K562 (cell line): Measurements from ENCODE around the gene FAM83E. TPM values are rescaled to one million over a fixed set of nuclear protein-coding genes. Genes with fewer than 3 reads are reported as not detected.
A peak's percentile ranks its signal among the peaks of the same experiment; 100 is the strongest.

ENCODE experiments used
- BHLHE40 ChIP-seq: IDR thresholded peaks from 2 replicates; pipeline ENCODE4 v1.6.1; 2011; ENCODE audit warnings: low read length, improper control_type of control experiment
- CBFA2T2 ChIP-seq: fragments of 450-650 bp; conservative IDR thresholded peaks from 2 replicates; pipeline ENCODE4 v1.6.1; 2017; ENCODE audit warnings: mild to moderate bottlenecking
- CBX8 ChIP-seq: fragments of 200-600 bp; sonication (generic); IDR thresholded peaks from 2 replicates; pipeline ENCODE4 v1.6.1; 2012; ENCODE audit warnings: borderline replicate concordance, mixed run types, low read depth, mild to moderate bottlenecking, moderate library complexity, mixed read lengths, low read length, control low read depth, inconsistent platforms; ENCODE audit not compliant: poor library complexity, severe bottlenecking; ENCODE audit errors: extremely low read depth
- CCNT2 ChIP-seq: IDR thresholded peaks from 2 replicates; pipeline ENCODE4 v1.6.1; 2011; ENCODE audit warnings: borderline replicate concordance, low read depth, mild to moderate bottlenecking, moderate library complexity, mixed read lengths, low read length; ENCODE audit not compliant: insufficient read length; ENCODE audit errors: extremely low read depth
- GTF3C2 ChIP-seq: IDR thresholded peaks from 3 replicates; pipeline ENCODE4 v1.6.1; 2011; ENCODE audit warnings: borderline replicate concordance, mild to moderate bottlenecking, moderate library complexity; ENCODE audit not compliant: insufficient read length; ENCODE audit errors: extremely low read depth
- HDAC2 ChIP-seq: fragments of 450-650 bp; IDR thresholded peaks from 2 replicates; pipeline ENCODE4 v1.6.1; 2016; ENCODE audit warnings: mild to moderate bottlenecking
- HMBOX1 ChIP-seq: sonication (generic); IDR thresholded peaks from 2 replicates; pipeline ENCODE4 v1.6.1; 2016
- KDM4B ChIP-seq, 2 experiments: fragments of 450-650 bp in 1 of 2; sonication (generic) in 1 of 2; IDR thresholded peaks; 2 replicates each; pipeline ENCODE4 v1.6.1; 2016 to 2017; ENCODE audit warnings: borderline replicate concordance in 2 of 2, antibody characterized with exemption in 1 of 2, low read depth in 1 of 2, mild to moderate bottlenecking in 1 of 2
- MXI1 ChIP-seq: IDR thresholded peaks from 2 replicates; pipeline ENCODE4 v1.6.1; 2011; ENCODE audit warnings: low read depth, mild to moderate bottlenecking, improper control_type of control experiment, low read length
- POLR2AphosphoS5 ChIP-seq: IDR thresholded peaks from 2 replicates; pipeline ENCODE4 v1.6.1; 2011; ENCODE audit warnings: mild to moderate bottlenecking, low read depth, low read length, moderate library complexity; ENCODE audit not compliant: control insufficient read depth, insufficient read depth
- POLR2B ChIP-seq: fragments of 450-650 bp; IDR thresholded peaks from 2 replicates; pipeline ENCODE4 v1.6.1; 2018; ENCODE audit warnings: low read depth; ENCODE audit not compliant: partially characterized antibody
- RBM17 ChIP-seq: fragments of 200-400 bp; formaldehyde crosslinking; IDR thresholded peaks from 2 replicates; pipeline ENCODE4 v1.6.1; 2017; ENCODE audit warnings: low read depth, mild to moderate bottlenecking, low read length, borderline replicate concordance
- TAF9B ChIP-seq: fragments of 450-650 bp; IDR thresholded peaks from 2 replicates; pipeline ENCODE4 v1.6.1; 2018; ENCODE audit warnings: mild to moderate bottlenecking; ENCODE audit not compliant: partially characterized antibody
- TBP ChIP-seq: optimal IDR thresholded peaks from 2 replicates; pipeline ENCODE3; 2011; ENCODE audit warnings: low read depth, low read length, improper control_type of control experiment
- TGIF2 ChIP-seq: sonication (generic); formaldehyde crosslinking; IDR thresholded peaks from 2 replicates; pipeline ENCODE4 v1.8.1; 2022; ENCODE audit warnings: mild to moderate bottlenecking, missing genetic modification reagents, moderate library complexity
- ZNF589 ChIP-seq: fragments of 200-800 bp; sonication (Bioruptor generic); IDR thresholded peaks from 2 replicates; pipeline ENCODE4 v1.6.1; 2016; ENCODE audit warnings: low read depth, missing genetic modification characterization, missing compliant biosample characterization
- ZNF76 ChIP-seq: fragments of 250-450 bp; sonication (Bioruptor Pico); IDR thresholded peaks from 2 replicates; pipeline ENCODE4 v1.4.0; 2020; ENCODE audit warnings: mild to moderate bottlenecking, moderate library complexity, borderline replicate concordance
- ZNF77 ChIP-seq: fragments of 250-450 bp; sonication (Bioruptor Pico); IDR thresholded peaks from 2 replicates; pipeline ENCODE4 v1.5.0; 2020
- polyA plus RNA-seq, 8 experiments: library from polyadenylated mRNA; depleted of rRNA in 4 of 8; stranded (reverse) in 5 of 8; unstranded in 3 of 8; fragments of >200 nt; fragmentation: Nextera tagmentation in 2 of 8; fragmentation: Illumina TruSeq in 1 of 8; extraction: Ambion mirVana in 2 of 8; extraction: Trizol in 1 of 8; gene quantifications; 2 replicates each; pipeline versions ENCODE4 v1.2.1 to v1.2.3, GENCODE V29; 2011 to 2014; ENCODE audit warnings: inconsistent platforms in 1 of 8, missing spikeins in 1 of 8
- total RNA-seq, 7 experiments: library from RNA; depleted of rRNA in 6 of 7; stranded (reverse); fragments of >200 nt in 6 of 7; fragmentation: Illumina TruSeq in 2 of 7; extraction: Trizol in 2 of 7; gene quantifications; 2 replicates each; pipeline versions ENCODE4 v1.2.1 to v1.2.3, GENCODE V29; 2011 to 2021; ENCODE audit warnings: low replicate concordance in 1 of 7
- TF ChIP-seq, protein P1 (sequence below): fragments of 150-350 bp; IDR thresholded peaks from 2 replicates; pipeline ENCODE4 v1.6.1; 2014; ENCODE audit warnings: low read depth, mild to moderate bottlenecking, low read length, borderline replicate concordance

FAM83E gene
- total and polyA plus RNA-seq, 9 of the 15 experiments (the other 6 are each of a cell fraction or from before 2014, with no cell fraction given) = 0.15 to 0.87 (median 0.29) TPM; not detected in 4

DNA sequence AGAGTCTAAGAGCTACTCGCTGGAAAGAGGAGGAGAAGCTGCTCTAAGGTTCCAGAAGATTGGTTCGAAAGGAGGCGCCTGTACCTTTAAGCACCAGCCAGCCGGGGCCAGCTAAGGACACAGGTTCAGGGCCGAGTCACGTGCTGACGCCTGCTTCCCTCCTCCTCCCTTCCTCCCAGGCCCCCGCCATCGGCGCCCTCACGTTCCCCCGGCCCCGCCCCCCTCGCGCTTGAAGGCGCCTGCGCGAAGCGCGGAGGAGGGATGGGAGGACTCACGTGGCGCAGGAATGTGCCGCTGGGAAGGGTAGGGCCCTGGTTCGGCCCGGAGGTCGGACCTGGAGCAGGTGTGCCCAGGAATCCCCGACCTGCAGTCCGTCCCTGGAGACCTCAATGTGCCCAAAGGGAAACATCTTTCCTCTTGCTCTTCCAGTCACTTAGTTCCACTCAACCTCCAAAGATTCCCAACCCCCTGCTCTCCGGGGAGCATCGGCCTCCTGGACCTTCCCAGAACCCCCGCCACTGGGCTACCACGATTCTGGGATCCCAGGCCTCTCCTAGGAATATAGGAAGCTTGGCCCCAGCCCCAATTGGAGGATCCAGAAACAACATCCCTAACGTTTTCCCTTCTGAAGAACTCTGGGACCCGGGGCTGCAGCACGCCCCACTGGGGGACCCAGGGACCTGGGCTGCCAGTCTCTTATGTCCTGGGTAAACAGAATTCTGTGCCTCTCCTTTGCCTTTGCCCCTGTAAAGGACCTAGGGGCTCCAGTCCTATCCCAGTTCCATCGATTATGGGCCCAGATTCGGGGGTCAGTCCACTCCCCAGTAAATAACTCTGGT, 19.8 kb upstream of the FAM83E start (continued):
- TF ChIP-seq CBX8 (no peak), ZNF589 (CRISPR knock-in tag) (no peak), HDAC2 (no peak), POLR2AphosphoS5 (peak; percentile 47), BHLHE40 (peak; percentile 100), HMBOX1 (no peak), MXI1 (no peak), TAF9B (no peak), RBM17 (no peak), CCNT2 (peak; percentile 96), CBFA2T2 (peak; percentile 70), ZNF76 (0 out of 2 replicates have a peak, but pooled peaks have one; percentile 20), GTF3C2 (no peak), POLR2B (peak; percentile 46), TGIF2 (CRISPR knock-in tag) (no peak), ZNF77 (CRISPR knock-in tag) (no peak), KDM4B (IDR thresholded peaks at IDR 0.05; ENCODE audit: borderline replicate concordance in 2 of 2, low read depth in 1 of 2) (peak in 1 of 2 experiments; percentile 69; a peak in 1 of 4 replicates), TBP (no peak)
- TF ChIP-seq, protein P1, sequence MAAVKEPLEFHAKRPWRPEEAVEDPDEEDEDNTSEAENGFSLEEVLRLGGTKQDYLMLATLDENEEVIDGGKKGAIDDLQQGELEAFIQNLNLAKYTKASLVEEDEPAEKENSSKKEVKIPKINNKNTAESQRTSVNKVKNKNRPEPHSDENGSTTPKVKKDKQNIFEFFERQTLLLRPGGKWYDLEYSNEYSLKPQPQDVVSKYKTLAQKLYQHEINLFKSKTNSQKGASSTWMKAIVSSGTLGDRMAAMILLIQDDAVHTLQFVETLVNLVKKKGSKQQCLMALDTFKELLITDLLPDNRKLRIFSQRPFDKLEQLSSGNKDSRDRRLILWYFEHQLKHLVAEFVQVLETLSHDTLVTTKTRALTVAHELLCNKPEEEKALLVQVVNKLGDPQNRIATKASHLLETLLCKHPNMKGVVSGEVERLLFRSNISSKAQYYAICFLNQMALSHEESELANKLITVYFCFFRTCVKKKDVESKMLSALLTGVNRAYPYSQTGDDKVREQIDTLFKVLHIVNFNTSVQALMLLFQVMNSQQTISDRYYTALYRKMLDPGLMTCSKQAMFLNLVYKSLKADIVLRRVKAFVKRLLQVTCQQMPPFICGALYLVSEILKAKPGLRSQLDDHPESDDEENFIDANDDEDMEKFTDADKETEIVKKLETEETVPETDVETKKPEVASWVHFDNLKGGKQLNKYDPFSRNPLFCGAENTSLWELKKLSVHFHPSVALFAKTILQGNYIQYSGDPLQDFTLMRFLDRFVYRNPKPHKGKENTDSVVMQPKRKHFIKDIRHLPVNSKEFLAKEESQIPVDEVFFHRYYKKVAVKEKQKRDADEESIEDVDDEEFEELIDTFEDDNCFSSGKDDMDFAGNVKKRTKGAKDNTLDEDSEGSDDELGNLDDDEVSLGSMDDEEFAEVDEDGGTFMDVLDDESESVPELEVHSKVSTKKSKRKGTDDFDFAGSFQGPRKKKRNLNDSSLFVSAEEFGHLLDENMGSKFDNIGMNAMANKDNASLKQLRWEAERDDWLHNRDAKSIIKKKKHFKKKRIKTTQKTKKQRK = no peak
